Right lobe of liver (tissue), 4 donors: Measurements from ENCODE around the gene CYP2W1.

Experiments used
- CTCF ChIP-seq, 4 donors: fragments of 200-600 bp in 3 of 4; fragments of 450-650 bp in 1 of 4; IDR thresholded peaks; one replicate each; pipeline versions ENCODE4 v1.5.1 to v1.8.0; 2016 to 2022; ENCODE audit warnings: antibody characterized with exemption in 4 of 4, mild to moderate bottlenecking in 2 of 4
- POLR2A ChIP-seq: fragments of 450-650 bp; IDR thresholded peaks from one replicate; pipeline ENCODE4 v1.6.1; 2017; ENCODE audit warnings: antibody characterized with exemption, mild to moderate bottlenecking
- donor health status: DM: no; HTN: no; CAD: no.
- donor health status: DM: no; HTN: no; CAD: no.
- donor health status: DM: no; HTN: yes; CAD: no.

GRCh38 chr7:977326-978048, 5.5 kb upstream of the CYP2W1 start:
- TF ChIP-seq POLR2A (peak; percentile 47), CTCF (IDR thresholded peaks at IDR 0.05) (no peak)
